GM18873 (cell line): Measurements from ENCODE around the gene BAK1.

Experiments
- ATAC-seq: cut with Tn5 transposase; IDR thresholded peaks from one replicate; pipeline ENCODE4 v1.9.1; 2021; ENCODE audit warnings: mild to moderate bottlenecking, moderate library complexity, moderate number of reproducible peaks; ENCODE audit not compliant: unreplicated experiment, low FRiP score

Gene BAK1

GRCh38 chr6:33588894-33589293, 8.8 kb upstream of the BAK1 start:
- ATAC-seq: no peak

GRCh38 chr6:33587529-33587928, 7.5 kb upstream of the BAK1 start:
- ATAC-seq: no peak

- ATAC-seq: no peak
These were observed 6.1 kb upstream of the BAK1 start for GRCh38 chr6:33586108-33586640.

DNA sequence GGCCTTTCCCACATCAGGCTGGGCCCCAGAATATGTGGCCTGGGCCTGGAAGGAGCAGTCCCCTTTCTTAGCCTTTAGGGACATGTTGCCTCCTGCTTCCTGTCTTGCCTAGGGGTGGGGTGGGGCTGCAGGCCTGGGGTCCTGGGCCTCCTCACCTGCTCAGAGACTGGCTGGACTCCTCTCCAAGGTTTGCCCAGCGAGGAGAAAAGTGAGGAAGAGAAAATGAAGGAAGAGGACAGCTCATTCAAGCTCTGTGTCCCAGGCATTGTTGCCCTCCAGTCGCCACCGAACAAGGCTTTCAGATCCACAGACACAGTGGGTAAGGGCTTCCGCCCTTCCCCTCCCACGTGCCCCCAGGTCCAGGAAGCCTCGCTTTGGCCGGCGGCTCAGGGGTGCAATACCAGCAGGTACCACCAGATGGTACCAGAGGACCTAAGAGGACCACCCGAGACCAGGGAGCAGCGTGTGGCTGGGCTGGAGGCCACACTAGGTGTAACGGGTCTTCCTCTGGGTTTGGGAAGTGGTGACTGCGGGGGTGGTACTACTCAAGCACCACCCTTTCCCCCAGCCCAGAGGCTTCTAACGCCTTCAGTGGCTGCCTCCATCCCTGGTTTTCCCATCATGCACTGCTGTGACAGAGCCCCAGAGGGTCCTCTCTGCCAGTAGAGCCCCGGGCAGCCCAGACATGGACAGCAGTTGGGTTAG, 5.5 kb upstream of the BAK1 start:
- ATAC-seq: no peak

GRCh38 chr6:33584700-33585402, 4.8 kb upstream of the BAK1 start:
- no peak for ATAC-seq

DNA sequence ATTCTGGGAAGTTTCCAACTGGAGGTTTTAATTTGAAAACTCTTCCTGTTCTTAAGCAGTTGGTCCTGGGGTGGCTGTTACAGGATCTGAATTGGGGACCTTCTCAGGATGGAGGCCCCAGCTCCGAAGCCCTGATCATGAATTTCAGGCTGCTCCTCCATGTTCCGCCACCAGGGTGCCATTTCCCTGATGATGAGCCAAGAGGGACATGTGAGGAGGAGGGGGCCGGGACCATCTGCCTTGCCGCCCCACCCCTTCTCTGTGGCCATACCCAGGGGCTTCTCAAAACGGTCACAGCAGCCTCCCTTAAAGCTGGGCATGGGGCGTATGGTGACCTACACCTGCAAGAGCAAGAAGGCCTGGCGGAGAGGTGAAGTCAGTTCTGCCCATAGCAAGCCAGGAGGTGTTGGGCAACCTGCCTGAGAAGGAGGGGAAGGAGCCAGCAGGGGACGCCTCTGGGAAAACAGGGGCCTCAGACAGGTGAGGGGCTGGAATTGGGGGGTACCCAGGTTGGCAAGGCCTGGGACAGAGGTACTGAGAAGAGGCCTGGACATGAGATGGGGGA, 3.6 kb upstream of the BAK1 start:
- ATAC-seq: no peak

GRCh38 chr6:33581186-33581585, 1.1 kb upstream of the BAK1 start:
- ATAC-seq: no peak

DNA sequence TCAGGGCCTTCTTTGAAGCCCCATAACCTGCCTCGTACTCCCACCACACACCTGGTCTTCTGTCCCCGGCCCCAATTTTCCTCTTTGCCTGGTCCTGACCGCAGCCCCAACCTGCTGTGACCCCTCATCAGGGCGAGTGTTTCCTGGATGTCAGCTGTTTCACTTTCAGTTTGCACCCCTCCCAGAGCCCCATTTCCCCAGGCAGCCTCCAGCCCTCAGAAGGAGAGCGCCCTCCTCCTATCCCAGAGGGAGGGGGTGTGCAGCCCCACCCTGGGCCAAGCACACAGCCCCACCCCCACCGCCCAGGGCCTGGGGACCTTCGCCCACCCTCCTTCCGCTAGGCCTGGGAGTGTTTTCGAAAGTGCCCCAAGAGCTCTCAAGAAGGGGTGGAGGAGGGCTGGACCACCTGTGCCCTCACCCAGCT, 1.5 kb downstream of the BAK1 start:
- ATAC-seq: no peak

- no peak for ATAC-seq
These were observed 1.9 kb downstream of the BAK1 start for GRCh38 chr6:33578164-33578563.

GRCh38 chr6:33577718-33578117, 2.4 kb downstream of the BAK1 start:
- no peak for ATAC-seq

- no peak for ATAC-seq
These were observed 3.0 kb downstream of the BAK1 start for GRCh38 chr6:33577106-33577535.

DNA sequence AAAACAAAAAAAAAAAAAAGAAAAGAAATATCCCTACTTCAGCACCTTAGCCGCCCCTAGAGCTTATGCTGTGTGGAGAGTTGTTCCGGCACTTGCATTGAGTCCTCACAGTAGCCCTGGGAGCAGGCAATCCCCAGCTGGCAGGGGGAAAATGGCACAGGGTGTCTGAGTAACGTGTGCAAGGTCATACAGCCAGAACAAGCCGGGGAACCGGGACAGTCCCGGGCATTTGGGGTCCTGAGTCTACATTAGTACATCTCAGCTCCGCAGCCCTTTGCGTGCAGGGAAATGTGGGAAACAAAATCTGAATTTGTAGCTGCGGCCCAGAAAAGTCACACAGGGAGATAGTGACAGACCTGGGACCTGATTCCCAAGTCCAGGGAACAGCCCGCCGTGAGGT, 3.4 kb downstream of the BAK1 start:
- no peak for ATAC-seq

GRCh38 chr6:33575211-33575610, 4.9 kb downstream of the BAK1 start:
- ATAC-seq: no peak

DNA sequence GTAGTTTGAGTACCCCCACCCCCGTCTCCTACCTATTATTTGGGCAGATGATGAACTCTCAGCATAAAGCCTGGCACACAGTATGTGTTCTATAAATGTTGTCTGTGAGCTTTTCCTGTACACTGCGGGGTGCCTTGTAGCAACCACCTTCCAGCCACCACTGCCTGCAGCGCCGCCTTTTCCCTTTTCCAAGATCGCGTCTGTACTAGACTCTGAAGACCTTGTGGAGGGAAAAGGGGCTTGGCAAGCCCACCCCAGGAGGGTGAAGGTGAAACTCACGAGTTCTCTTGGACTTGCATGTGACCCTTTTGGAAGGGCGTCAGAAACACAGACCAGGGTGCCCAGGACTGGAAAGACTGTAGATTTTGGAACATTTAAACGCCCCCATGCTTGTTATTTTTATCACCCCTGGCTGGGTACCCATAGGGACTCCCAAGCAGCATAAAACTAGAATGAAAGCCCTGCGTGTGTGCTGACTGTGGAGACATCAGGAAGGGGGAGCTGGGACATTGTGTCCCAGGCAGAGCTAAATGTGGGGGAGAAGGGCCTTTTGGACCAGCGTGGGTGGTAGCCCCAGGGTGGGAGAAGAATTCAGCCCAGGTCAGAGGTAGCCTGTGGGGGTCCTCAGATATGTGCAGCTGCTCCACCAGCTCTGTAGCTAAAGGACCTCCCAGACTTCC, 8.3 kb downstream of the BAK1 start:
- no peak for ATAC-seq

DNA sequence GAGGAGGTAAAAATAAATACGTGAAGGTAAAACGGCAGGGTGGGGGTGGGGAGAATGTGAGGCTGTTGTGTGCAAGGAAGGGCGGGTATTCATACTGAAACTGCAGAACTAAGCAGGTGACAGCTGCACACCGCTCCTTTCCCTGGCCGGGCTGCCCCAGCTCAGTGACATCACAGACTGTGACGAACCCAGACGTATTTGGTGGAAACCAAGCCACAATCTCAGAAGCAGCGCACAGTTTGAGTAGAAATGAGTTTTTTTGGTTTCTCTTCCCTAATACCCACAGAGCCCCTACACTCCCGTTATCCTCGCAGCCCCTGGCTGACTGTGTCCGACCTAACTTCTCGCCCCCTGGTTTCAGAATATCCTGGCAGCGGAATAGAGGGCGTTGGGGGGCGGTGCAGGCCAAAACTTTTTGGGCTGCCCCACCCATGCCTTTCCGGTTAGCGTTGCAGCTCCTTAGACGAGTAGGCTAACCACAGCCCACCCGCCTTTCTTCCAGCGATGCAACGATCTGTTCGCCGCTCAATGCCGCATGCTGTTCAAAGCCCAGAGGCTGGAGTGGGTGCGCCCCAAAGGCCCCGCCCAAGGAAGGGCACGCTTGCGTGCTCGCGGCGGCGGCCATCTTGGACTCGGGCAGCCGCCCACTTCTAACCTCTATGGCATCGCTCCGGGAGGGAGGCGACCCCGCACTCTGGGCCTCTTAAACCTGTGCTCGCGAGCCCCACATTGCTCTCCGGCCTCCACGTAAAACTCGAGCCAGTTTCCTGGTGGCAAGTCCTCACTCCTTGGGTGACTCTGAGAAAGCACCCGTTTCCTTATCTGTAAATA, 9.1 kb downstream of the BAK1 start:
- ATAC-seq: peak; percentile 76

DNA sequence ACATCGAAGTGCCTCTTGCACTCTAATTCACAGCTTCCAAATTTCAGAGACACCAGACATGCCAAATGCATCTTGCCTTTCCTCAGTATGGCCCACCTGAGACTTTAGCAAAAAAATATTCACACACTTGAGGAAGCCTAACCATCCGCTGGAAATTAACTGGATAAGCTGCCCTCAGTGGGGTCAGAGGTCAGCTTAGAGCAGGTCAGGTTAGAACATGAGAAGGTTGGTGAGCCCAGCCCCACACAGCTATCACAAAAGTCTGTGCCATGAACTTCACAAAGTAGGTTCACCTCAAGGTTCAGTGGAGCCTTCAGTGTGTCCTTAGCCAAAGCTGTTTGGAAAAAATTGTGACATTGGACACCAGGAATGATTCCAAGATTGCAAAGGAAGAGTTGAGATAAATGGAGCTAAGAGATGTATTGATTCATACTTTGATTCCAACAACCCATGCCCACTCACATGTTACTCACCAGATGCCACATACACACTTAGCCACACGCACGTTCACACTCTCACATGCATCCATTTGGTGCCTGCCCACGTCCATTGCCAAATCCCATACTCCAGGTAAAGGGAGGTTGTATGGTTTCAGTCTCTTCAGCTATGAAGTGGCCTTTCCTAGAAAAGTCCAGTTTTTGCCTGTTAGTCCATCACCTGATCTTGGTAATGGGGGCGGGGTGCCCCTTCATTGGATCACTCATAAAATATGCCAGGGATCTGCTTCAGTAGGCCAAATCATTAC, 11.1 kb downstream of the BAK1 start:
- ATAC-seq: no peak

DNA sequence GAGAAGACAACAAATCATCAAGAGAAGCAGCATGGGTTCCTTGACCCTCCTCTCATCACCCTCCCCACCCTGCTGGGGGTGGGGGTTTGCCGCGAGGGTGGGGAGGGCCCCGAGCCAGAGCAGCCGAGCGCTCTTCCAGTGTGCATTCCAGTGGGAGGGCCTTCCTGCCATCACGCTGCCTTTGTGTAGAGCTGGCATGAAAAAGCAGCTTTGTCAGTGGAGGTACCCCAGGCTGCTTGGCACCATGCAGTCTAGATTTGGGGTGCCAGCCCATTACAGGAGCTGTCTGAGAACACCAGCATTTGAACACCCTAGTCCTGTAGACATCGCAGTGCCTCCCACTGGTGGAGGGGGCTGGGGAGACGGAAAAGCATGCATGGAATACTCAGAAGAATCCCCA, 12.2 kb downstream of the BAK1 start:
- no peak for ATAC-seq

- no peak for ATAC-seq
These were observed 13.6 kb downstream of the BAK1 start for GRCh38 chr6:33566182-33567084.
